Islet precursor cell (in vitro differentiated cells): ENCODE measurements around the gene CAMK4.

Experiments
- DNase-seq: peaks from one replicate; pipeline ENCODE4 v3.0.0-alpha.2; 2018

CAMK4 gene

GRCh38 chr5:111447099-111447498, 222.9 kb downstream of the CAMK4 start:
- DNase-seq: no peak

GRCh38 chr5:111447822-111448221, 223.6 kb downstream of the CAMK4 start:
- no peak for DNase-seq

GRCh38 chr5:111453295-111453694, 229.1 kb downstream of the CAMK4 start:
- no peak for DNase-seq

GRCh38 chr5:111453747-111454146, 229.6 kb downstream of the CAMK4 start:
- DNase-seq: peak; percentile 60

GRCh38 chr5:111454198-111454622, 230.0 kb downstream of the CAMK4 start:
- DNase-seq: no peak

- DNase-seq: no peak
Measured at GRCh38 chr5:111454776-111455175, 230.6 kb downstream of the CAMK4 start.

- DNase-seq: peak; percentile 69
Measured at GRCh38 chr5:111461255-111461671, 237.1 kb downstream of the CAMK4 start.

- no peak for DNase-seq
Measured at GRCh38 chr5:111461934-111462333, 237.8 kb downstream of the CAMK4 start.

GRCh38 chr5:111463311-111463710, 239.1 kb downstream of the CAMK4 start:
- no peak for DNase-seq

- no peak for DNase-seq
Measured at GRCh38 chr5:111469293-111469896, 245.2 kb downstream of the CAMK4 start.

- no peak for DNase-seq
Measured at GRCh38 chr5:111469903-111470302, 245.7 kb downstream of the CAMK4 start.

- no peak for DNase-seq
Measured at GRCh38 chr5:111472096-111472495, 247.9 kb downstream of the CAMK4 start.

GRCh38 chr5:111472579-111472978, 248.4 kb downstream of the CAMK4 start:
- no peak for DNase-seq

GRCh38 chr5:111478266-111478665, 254.1 kb downstream of the CAMK4 start:
- DNase-seq: no peak

GRCh38 chr5:111478898-111479297, 254.7 kb downstream of the CAMK4 start:
- DNase-seq: no peak

- no peak for DNase-seq
Measured at GRCh38 chr5:111480346-111480745, 256.2 kb downstream of the CAMK4 start.

GRCh38 chr5:111486055-111486454, 261.9 kb downstream of the CAMK4 start:
- no peak for DNase-seq

GRCh38 chr5:111486926-111487325, 262.7 kb downstream of the CAMK4 start:
- no peak for DNase-seq

GRCh38 chr5:111488353-111488752, 264.2 kb downstream of the CAMK4 start:
- no peak for DNase-seq

- DNase-seq: no peak
Measured at GRCh38 chr5:111493031-111493430, 268.8 kb downstream of the CAMK4 start.

GRCh38 chr5:111494355-111494999, 270.3 kb downstream of the CAMK4 start:
- no peak for DNase-seq

GRCh38 chr5:111495159-111495558, 271.0 kb downstream of the CAMK4 start:
- DNase-seq: no peak

GRCh38 chr5:111498346-111498745, 274.2 kb downstream of the CAMK4 start:
- no peak for DNase-seq

GRCh38 chr5:111502956-111503355, 278.8 kb downstream of the CAMK4 start:
- no peak for DNase-seq

- DNase-seq: no peak
Measured at GRCh38 chr5:111505096-111505495, 280.9 kb downstream of the CAMK4 start.
